Esophagus squamous epithelium (tissue), 5 donors: Measurements from ENCODE around the gene KBTBD13. TPM values are rescaled to one million over a fixed set of nuclear protein-coding genes. Genes with fewer than 3 reads are reported as not detected.

Source experiments
- DNase-seq: peaks from one replicate; lab custom pipeline; 2025; lab: John Stamatoyannopoulos, UW
- H3K27ac ChIP-seq, 4 donors: fragments of 200-600 bp; sonication (generic); one replicate each; pipeline ENCODE4 v1.5.1; 2016 to 2019; ENCODE audit warnings: mild to moderate bottlenecking in 1 of 4
- H3K27me3 ChIP-seq, 4 donors: fragments of 200-600 bp; sonication (generic); 1 replicate in 3 of 4; 2 replicates in 1 of 4; pipeline versions ENCODE4 v1.5.1 to v1.6.0; 2017 to 2021; ENCODE audit warnings: antibody characterized with exemption in 1 of 4
- H3K36me3 ChIP-seq, 3 donors: fragments of 200-600 bp; sonication (generic); one replicate each; pipeline ENCODE4 v1.5.1; 2016 to 2019
- H3K4me1 ChIP-seq, 3 donors: fragments of 200-600 bp; sonication (generic); one replicate each; pipeline ENCODE4 v1.5.1; 2017 to 2019
- H3K4me3 ChIP-seq, 4 donors: fragments of 200-600 bp; sonication (generic); 1 replicate in 3 of 4; 2 replicates in 1 of 4; pipeline ENCODE4 v1.5.1; 2016 to 2019; ENCODE audit warnings: mild to moderate bottlenecking in 2 of 4, moderate library complexity in 1 of 4
- H3K9me3 ChIP-seq, 3 donors: fragments of 200-600 bp; sonication (generic); one replicate each; pipeline ENCODE4 v1.5.1; 2016 to 2019
- POLR2A ChIP-seq, 4 donors: fragments of 450-650 bp; IDR thresholded peaks; one replicate each; pipeline ENCODE4 v1.6.1; 2017; ENCODE audit warnings: antibody characterized with exemption in 4 of 4, mild to moderate bottlenecking in 4 of 4, moderate library complexity in 3 of 4
- WGBS, 2 donors: methylation state at CpG; one replicate each; pipeline ENCODE4 v1.1.5; 2018; 5-methylcytosine and 5-hydroxymethylcytosine counted together
- intact Hi-C: fragments of 100-400 bp; cut with DNase I; formaldehyde crosslinking; loops from one replicate; pipeline ENCODE4 v1.15.0; 2022
- total RNA-seq, 4 donors: library from RNA; depleted of rRNA; stranded (reverse); fragments of >200 nt; gene quantifications; one replicate each; pipeline ENCODE4 v1.1.0, GENCODE V29; 2016
- TF ChIP-seq, protein P1 (sequence below), 6 experiments: fragments of 450-650 bp in 4 of 6; fragments of 200-600 bp in 2 of 6; sonication (generic) in 2 of 6; IDR thresholded peaks; one replicate each; pipeline ENCODE4 v1.5.1; 2016 to 2019; ENCODE audit warnings: antibody characterized with exemption in 6 of 6, mild to moderate bottlenecking in 4 of 6, moderate library complexity in 4 of 6
- donor health status: DM: yes; HTN: yes; CAD: no.

Gene KBTBD13
- total RNA-seq, 4 donors from 2014 or later = not detected

DNA sequence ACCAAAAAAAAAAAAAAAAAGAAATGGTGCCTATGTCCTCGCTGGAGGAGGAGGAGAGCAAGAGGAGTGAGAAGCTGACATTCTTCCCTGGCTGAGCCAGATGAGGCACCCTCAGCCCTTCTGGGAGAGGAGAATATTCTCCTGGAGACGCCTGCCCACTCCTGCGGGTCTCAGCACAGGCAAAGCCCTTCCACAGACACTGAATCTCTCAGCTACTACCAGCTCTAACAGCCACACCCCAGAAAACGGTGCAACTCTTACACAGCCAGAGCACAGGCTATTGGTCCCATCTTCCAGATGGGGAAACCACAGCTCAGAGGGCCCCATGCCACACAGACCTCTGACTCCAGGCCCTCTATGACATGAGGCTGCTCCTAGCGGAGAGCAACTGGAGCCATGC, 14.5 kb upstream of the KBTBD13 start:
- Histone ChIP-seq H3K9me3 (no peaks in the 10 kb centered on the region), H3K4me3 (no peak overlapping the region), H3K27ac (peak overlapping the region; percentile 40 to 92 (median 80)), H3K4me1 (peaks cover 3 to 77% (median 16%) of the 10 kb centered on the region in 3 donors), H3K27me3 (peaks cover 0 to 23% (median 0%) of the 10 kb centered on the region in 4 donors), H3K36me3 (peaks cover 0 to 9% (median 0%) of the 10 kb centered on the region in 3 donors)
- WGBS, 2 donors = 70% methylated on average over 5 of the region's 5 CpGs
- no peak for DNase-seq
- intact Hi-C loops = no loop called here
- TF ChIP-seq, protein P1, sequence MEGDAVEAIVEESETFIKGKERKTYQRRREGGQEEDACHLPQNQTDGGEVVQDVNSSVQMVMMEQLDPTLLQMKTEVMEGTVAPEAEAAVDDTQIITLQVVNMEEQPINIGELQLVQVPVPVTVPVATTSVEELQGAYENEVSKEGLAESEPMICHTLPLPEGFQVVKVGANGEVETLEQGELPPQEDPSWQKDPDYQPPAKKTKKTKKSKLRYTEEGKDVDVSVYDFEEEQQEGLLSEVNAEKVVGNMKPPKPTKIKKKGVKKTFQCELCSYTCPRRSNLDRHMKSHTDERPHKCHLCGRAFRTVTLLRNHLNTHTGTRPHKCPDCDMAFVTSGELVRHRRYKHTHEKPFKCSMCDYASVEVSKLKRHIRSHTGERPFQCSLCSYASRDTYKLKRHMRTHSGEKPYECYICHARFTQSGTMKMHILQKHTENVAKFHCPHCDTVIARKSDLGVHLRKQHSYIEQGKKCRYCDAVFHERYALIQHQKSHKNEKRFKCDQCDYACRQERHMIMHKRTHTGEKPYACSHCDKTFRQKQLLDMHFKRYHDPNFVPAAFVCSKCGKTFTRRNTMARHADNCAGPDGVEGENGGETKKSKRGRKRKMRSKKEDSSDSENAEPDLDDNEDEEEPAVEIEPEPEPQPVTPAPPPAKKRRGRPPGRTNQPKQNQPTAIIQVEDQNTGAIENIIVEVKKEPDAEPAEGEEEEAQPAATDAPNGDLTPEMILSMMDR (IDR thresholded peaks at IDR 0.05) = no peak
- no peak for TF ChIP-seq POLR2A (IDR thresholded peaks at IDR 0.05)

DNA sequence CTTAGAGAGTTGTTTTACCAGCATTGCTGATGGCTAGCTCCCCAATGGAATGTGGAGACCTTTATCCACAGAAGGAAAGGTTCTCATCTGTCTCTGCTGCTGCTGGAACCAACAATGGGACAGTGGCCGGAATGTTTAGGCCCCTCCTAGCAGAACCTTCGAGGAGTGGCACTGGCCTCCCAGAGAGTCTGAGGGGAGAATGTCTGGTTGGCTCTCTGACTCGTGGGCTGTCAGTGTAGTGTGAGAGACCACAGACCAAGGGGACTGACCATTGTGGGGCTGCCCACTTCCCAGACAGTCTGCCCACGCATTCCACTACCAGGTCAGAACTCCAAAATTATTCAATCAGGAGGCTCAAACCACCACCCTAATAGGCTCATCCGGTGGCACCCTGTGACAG, 13.8 kb upstream of the KBTBD13 start:
- intact Hi-C loops = no loop called here
- Histone ChIP-seq H3K36me3 (peaks cover 0 to 3% (median 0%) of the 10 kb centered on the region in 3 donors), H3K9me3 (no peaks in the 10 kb centered on the region), H3K4me3 (no peak overlapping the region), H3K27me3 (peaks cover 0 to 30% (median 0%) of the 10 kb centered on the region in 4 donors), H3K4me1 (peaks cover 5 to 78% (median 16%) of the 10 kb centered on the region in 3 donors), H3K27ac (peak overlapping the region; percentile 40 to 92 (median 80))
- no peak for DNase-seq
- no peak for TF ChIP-seq POLR2A (IDR thresholded peaks at IDR 0.05)
- TF ChIP-seq, protein P1 (IDR thresholded peaks at IDR 0.05) = no peak
- 61 to 67% methylated on average over 1 to 4 of the region's 5 CpGs for WGBS, 2 donors

DNA sequence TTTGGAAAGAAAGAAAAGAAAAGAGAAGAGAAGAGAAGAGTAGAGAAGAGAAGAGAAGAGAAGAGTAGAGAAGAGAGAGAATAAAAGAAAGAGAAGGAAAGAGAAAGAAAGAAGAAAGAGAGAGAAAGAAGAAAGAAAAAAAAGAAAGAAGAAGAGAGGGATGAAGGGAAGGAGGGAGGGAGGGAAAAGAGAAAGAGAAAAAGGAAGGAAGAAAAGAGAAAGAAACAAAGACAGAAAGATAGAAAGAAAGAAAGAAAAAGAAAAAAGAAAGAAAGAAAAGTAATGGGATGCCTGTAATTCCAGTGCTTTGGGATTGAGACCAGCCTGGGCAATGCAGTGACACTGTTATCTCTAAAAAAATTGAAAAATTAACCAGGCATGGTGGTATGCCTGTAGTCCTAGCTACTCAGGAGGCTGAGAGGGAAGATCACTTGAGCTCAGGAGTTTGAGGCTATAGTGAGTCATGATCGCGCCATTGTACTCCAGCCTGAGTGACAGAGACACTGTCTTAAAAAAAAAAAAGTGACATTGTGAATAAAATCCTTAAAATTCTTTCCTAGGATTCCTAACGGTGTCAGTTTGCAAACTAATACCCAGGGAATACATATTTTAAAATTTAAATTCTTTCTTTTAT, 10.4 kb upstream of the KBTBD13 start:
- Histone ChIP-seq H3K36me3 (no peaks in the 10 kb centered on the region), H3K4me3 (peak overlapping the region in 3 of 4 donors; percentile 43 to 80 (median 58)), H3K9me3 (no peaks in the 10 kb centered on the region), H3K27ac (peak overlapping the region; percentile 79 to 97 (median 86)), H3K27me3 (peaks cover 0 to 36% (median 0%) of the 10 kb centered on the region in 4 donors), H3K4me1 (peaks cover 6 to 91% (median 19%) of the 10 kb centered on the region in 3 donors)
- no peak for DNase-seq
- intact Hi-C loops = no loop called here
- 43 to 52% methylated on average over 3 of the region's 3 CpGs for WGBS, 2 donors
- TF ChIP-seq POLR2A (IDR thresholded peaks at IDR 0.05) = no peak
- TF ChIP-seq, protein P1 (IDR thresholded peaks at IDR 0.05) = no peak

- Histone ChIP-seq H3K27me3 (peaks cover 0 to 36% (median 0%) of the 10 kb centered on the region in 4 donors), H3K36me3 (no peaks in the 10 kb centered on the region), H3K9me3 (no peaks in the 10 kb centered on the region), H3K4me3 (peak overlapping the region; percentile 34 to 80 (median 50)), H3K4me1 (peaks cover 6 to 91% (median 22%) of the 10 kb centered on the region in 3 donors), H3K27ac (peak overlapping the region; percentile 79 to 97 (median 86))
- TF ChIP-seq POLR2A (IDR thresholded peaks at IDR 0.05) = no peak
- TF ChIP-seq, protein P1 (IDR thresholded peaks at IDR 0.05) = no peak
- intact Hi-C loops = no loop called here
- no peak for DNase-seq
- WGBS, 2 donors = 36 to 51% methylated on average over 7 to 8 of the region's 9 CpGs
Observed at GRCh38 chr15:65066635-65067316, 9.8 kb upstream of the KBTBD13 start.

DNA sequence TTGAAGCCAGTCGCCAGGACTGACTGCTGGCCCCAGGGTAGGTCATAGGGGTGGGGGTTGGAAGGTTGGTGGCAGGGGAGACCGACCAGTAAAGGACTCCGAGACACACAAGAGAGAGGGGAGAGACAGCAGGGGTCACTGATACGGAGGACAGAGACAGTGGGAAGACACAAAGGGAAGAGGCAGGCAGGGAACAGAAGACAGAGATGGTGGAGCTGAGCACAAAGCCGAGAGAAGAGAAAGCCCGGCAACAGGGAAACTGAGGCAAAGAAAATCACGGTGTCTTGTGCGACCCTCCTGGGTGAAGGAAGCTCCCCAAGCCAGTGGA, 9.3 kb upstream of the KBTBD13 start:
- H3K9me3 ChIP-seq = no peaks in the 10 kb centered on the region
- no peak for DNase-seq
- TF ChIP-seq, protein P1 (IDR thresholded peaks at IDR 0.05) = no peak
- no peak for TF ChIP-seq POLR2A (IDR thresholded peaks at IDR 0.05)
- intact Hi-C loops = no loop called here
- H3K36me3 ChIP-seq = no peaks in the 10 kb centered on the region
- peaks cover 6 to 91% (median 24%) of the 10 kb centered on the region in 3 donors for H3K4me1 ChIP-seq
- peaks cover 0 to 36% (median 0%) of the 10 kb centered on the region in 4 donors for H3K27me3 ChIP-seq
- H3K4me3 ChIP-seq = peak overlapping the region; percentile 34 to 80 (median 50)
- H3K27ac ChIP-seq = peak overlapping the region; percentile 79 to 97 (median 86)
- 22 to 29% methylated on average over 8 of the region's 8 CpGs for WGBS, 2 donors
